ENCODE measurements around the gene POLD3.
"Not testable (repeated sequence)": the region's sequence is repeated elsewhere in the genome, so short reads cannot be mapped to it uniquely, and the experiment has no call there.

POLD3 gene

GRCh38 chr11:74583024-74583624, 9.3 kb upstream of the POLD3 start:
- DNase-seq = no peak

DNA sequence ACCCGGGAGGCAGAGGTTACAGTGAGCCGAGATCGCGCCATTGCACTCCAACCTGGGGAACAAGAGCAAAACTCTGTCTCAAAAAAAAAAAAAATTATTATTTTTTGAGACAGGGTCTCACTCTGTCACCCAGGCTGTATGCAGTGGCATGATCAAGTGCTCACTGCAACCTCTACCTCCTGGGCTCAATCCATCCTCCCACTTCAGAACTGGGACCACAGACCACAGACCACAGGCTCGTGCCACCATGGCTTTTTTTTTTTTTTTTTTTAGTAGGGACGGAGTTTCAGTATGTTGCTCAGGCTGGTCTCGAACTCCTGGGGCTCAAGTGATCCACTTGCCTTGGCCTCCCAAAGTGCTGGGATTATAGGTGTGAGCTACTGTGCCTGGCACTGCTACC, 1.9 kb upstream of the POLD3 start:
- DNase-seq = not testable (repeated sequence)

DNA sequence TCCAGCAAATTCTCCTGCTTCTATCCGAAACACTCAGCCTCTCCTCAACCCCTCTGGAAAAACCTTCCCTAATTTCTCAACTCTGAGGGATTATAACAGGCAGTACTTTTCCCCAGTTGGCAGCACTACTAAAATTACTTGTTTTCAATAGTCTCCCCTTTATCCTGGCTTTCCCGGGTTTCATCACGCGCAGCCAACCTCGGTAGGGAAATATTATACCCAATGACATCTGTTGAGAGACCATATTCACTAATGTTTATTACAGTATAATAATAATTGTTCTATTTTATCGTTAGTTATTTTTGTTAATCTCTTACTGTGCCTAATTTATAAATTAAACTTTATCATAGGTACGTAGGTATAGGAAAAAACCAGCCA, 330 bp upstream of the POLD3 start:
- no peak for DNase-seq

DNA sequence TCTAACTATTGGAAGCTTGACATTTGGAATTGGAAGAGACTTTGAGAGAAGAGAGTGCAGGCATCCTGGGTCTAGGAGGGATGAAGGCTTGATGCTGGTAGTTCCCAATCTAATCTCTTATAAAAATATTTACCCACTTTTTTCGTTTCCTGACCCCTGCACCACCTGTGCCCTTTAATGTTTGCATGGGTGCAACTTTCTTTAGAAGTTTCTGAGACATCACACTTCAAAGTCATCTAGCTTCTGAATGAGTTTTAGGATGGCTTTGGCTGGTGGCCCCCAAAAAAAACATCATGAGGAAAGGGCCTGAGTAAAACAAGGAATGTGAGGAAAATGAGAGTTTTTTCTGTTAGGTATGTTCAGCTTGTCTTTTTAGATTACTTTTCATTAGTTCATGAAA, 1.1 kb downstream of the POLD3 start:
- DNase-seq = no peak

GRCh38 chr11:74602637-74603556, 10.5 kb downstream of the POLD3 start:
- DNase-seq = no peak

DNA sequence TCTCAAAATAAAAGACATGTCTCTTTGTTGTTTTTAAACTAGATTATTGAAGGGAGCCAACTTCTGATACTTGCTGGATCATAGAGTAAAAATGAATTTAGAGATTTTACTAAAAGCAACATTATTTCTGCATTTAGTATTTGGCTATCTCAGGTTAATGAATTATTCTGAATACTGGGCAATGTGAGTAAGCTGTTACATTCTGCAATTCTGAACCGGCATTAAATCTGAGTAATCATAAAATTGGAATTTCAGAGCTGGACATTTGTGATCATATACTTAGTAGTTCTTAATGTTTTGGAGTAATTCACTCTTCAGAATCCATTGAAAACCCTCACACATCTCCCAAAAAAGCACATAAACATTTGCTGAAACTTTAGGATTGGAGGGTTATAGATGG, 11.5 kb downstream of the POLD3 start:
- DNase-seq = no peak

GRCh38 chr11:74604311-74604710, 11.9 kb downstream of the POLD3 start:
- no peak for DNase-seq

- DNase-seq = no peak
Observed at GRCh38 chr11:74605403-74605802, 13.0 kb downstream of the POLD3 start.

DNA sequence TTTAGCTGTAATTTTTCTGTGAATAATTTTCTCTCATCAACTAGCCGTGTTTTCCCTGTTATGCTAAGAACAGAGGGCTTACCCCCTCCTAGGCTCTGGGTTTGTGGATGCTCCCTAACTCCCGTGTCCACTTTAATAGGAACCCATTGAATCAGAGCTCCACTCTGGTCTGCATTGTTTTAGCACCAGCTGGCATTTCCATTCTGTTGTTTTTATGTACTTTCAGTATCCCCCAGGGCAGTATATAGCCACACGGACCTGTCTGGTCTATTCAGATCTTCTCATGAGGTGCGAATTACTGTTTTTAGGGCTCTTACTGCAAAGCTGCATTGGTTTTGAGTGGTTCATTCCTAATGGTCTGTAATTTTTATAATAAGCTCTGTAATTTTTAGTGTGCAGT, 16.0 kb downstream of the POLD3 start:
- no peak for DNase-seq

GRCh38 chr11:74611369-74611861, 19.0 kb downstream of the POLD3 start:
- no peak for DNase-seq

DNA sequence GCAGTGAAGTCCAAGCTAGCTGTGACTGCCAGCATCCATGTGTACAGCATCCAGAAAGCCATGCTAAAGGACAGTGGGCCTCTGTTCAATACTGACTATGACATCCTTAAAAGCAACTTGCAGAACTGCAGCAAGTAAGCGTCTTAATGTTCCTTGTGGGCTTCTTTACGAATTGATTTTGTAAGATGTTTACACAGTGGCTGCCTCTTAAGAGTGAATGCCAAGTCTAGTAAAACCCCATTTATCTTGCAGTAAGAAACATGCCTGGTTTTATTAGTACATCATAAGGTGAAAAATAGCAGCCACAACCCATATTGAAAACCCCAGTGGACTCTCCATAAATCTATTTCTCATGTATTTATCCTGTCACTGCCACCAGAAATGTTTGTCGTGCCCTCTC, 20.5 kb downstream of the POLD3 start:
- DNase-seq = no peak

DNA sequence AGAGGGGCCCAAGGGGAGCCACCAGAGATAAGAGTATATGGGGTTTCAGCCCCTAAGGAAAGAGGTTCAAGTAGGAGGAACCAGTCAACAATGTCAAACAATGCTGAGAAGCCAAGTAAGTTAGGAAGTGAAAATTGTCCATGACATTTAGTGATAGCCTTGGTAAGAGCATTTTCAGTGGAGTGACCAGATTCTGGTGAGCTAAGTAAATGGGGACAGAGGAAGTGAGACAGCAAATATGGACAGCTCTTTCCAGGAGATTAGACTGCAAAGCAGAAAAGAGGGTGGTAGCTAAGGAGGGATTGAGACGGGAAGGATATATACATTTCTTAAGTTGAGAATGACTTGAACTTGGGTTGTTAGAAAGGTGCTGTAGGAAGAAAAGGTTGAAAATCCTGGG, 22.9 kb downstream of the POLD3 start:
- no peak for DNase-seq

- DNase-seq = no peak
Observed at GRCh38 chr11:74615988-74616387, 23.6 kb downstream of the POLD3 start.

DNA sequence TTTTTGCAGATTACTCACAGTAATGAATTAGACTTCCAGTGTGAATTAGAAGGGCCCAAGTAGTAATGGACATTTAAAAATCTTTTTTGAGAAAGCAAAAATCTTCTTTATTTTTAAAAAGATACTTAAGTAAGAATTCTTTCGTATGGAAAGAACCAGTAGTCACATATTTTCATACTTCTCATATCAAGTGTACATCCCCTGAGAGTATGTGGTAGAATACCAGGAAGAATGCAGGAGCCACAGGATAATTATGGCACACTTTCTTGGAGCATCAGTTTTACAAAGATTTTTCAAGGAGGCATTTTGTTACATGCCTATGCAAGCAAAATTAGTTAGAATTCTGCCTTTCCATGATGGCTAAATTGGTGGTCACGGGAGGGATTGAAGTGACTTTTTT, 28.1 kb downstream of the POLD3 start:
- no peak for DNase-seq

GRCh38 chr11:74626130-74626529, 33.7 kb downstream of the POLD3 start:
- DNase-seq = no peak

DNA sequence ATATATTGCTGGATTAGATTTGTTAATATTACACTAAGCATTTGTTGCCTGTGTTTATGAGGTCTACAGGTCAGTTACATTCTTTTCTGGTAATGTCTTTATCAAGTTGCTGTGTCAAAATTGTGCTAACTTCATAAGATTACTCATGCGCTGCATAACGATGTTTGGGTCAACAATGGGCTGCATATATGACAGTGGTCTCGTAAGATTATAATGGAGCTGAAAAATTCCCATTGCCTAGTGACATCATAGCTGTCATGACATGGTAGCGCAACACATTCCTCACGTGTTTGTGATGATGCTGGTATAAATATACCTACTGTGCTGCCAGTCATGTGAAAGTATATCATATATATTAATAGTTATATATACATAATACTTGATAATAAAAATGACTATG, 34.2 kb downstream of the POLD3 start:
- DNase-seq = no peak

DNA sequence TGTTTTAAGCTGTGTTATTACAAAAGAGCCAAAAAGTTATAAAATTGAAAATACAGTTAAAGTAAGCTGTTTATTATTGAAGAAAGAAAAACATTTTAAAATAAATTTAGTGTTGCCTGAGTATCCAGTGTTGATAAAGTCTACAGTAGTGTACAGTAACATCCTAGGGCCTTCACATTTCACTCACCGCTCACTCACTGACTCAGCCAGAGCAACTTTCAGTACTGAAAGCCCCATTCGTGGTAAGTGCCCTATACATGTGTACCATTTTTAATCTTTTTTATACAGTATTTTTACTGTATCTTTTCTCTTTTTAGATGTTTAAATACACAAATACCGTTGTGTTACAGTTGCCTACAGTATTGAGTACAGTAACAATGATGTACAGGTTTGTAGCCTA, 35.0 kb downstream of the POLD3 start:
- no peak for DNase-seq

DNA sequence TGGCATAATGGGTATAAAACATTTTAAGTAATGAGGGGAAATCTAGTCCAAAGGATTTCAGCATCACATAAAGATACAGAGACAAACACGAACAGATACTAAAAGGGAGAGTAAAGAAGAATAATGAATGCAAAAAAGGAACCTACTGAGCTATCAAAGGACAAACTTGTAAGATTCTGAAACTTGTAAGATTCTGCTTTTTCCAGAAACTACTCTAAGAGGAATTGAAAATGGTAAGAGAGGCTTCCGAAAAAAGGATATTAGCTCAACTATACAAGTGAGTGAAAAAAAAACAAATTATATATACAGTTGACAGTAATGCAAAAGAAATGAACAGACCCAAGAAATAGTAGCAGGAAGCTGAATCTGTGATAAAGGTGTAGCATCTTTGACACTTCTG, 37.7 kb downstream of the POLD3 start:
- DNase-seq = no peak

DNA sequence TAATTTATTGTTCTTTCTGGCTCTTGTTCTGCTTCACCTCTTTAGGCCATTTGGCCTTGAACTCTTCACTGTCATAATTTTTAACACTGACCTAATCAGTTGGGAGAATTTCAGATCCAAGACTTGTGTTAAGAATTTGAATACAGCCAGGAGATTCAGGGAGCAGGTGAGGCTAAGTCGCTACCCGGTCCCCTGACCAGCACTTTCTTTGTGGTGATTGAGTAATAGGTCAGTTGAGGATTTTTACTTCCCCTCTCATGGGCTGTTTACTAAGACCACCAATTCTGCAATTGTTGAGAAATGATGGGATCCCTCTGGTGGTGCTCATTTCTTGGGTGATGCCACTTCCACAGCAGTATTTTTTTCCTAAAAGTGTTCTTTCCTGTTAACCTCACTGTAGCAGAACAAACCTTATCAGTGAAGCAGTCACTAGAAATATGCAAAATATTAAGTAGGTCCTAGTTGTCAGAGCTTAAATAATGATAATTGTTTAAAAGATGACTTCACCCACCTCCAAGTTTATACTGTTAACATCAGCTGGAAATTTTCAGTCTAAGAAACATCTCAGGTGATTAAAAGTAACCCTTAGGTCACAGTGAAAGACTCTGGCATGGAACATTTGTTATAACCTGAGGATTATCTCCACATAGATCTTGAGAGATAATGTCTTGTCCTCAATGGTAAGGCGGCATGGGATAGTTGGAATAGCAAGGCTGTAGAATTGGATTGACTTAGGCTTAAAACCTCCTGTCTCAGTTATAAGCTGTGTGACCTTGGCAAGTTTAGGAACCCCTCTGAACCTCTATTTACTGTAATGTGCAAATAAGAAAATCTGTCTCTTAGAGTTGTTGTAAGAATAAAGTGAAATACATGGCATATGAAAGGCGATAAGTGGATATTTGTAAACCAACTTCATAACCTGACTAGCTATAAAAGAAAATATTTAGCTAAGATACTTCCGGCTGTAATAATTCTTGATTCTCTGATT, 41.3 kb downstream of the POLD3 start:
- DNase-seq = no peak

GRCh38 chr11:74634537-74634936, 42.2 kb downstream of the POLD3 start:
- DNase-seq = no peak

- DNase-seq = no peak
Observed at GRCh38 chr11:74636630-74637184, 44.3 kb downstream of the POLD3 start.

GRCh38 chr11:74637700-74638099, 45.3 kb downstream of the POLD3 start:
- DNase-seq = no peak

- DNase-seq = no peak
Observed at GRCh38 chr11:74638869-74639268, 46.5 kb downstream of the POLD3 start.
